Choroid plexus epithelial cell (primary cell): ENCODE measurements around the gene PLXND1.
A peak's percentile ranks its signal among the peaks of the same experiment; 100 is the strongest.
"Not testable (repeated sequence)": the region's sequence is repeated elsewhere in the genome, so short reads cannot be mapped to it uniquely, and the experiment has no call there.

Experiments used
- DNase-seq: peaks from one replicate; pipeline ENCODE4 v3.0.0-alpha.2; 2010; ENCODE audit warnings: low read depth
- H3K4me3 ChIP-seq: 2 replicates; pipeline ENCODE4 v1.5.1; 2011; ENCODE audit warnings: low read depth, mild to moderate bottlenecking, control low read depth, low read length, moderate library complexity
- CTCF ChIP-seq: conservative IDR thresholded peaks from 2 replicates; pipeline ENCODE4 v1.5.1; 2011; ENCODE audit warnings: low read depth, mild to moderate bottlenecking, control low read depth, inconsistent platforms, low read length, moderate library complexity

PLXND1 gene

DNA sequence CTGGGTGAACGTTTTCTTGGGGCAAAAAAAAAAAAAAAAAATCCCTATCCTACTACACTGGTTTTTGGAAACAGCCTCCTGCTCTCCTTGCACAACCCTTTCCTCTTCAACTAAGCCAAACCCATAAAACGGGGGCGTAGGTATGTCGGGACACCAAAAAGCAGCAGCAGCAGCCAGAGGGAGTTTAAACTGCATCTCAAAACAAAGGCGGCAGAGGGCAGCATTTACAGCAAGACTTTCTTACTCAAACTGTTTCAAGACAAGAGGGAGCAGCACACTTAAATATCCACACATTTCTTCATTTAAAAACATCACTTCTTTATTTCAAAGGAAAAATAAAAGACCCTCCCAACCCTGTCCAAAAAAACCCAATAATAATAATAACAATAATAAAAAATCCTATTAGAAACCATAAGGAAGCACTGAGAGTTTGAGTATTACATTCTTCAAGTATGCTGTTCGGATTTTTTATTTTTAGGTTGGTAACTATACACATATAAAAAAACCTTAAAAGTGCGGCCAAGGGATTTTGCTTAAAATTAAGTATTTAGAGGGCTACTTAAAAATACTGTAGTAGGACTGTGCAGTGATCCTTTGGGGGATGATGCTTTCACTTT lies 43.9 kb upstream of the PLXND1 start:
- peak; percentile 87 for DNase-seq
- peak; percentile 81 for TF ChIP-seq CTCF
- H3K4me3 ChIP-seq: no peak overlapping the region

- no peak for TF ChIP-seq CTCF
- no peak for DNase-seq
- no peak overlapping the region for H3K4me3 ChIP-seq
Observed at GRCh38 chr3:129648391-129648790, 41.9 kb upstream of the PLXND1 start.

- H3K4me3 ChIP-seq: no peak overlapping the region
- DNase-seq: no peak
- TF ChIP-seq CTCF: no peak
Observed at GRCh38 chr3:129645286-129645685, 38.8 kb upstream of the PLXND1 start.

DNA sequence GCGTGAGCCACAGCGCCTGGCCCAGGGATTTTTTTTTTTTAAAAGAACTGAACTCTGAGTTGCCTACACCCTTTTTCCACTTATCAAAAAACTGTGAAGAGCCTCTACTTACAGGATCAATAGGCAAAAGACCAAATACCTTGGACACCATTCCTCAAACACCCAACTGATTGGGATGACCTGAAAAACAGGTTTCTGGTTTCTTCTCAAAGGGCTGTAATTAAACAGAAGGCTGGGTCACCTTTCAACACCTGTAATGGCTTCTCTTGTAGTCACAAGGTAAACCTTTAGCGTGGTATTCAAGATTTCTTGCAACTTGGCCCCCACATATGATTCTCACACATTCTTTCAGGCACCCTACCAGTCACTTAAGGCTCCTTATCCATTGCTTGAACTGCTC lies 38.4 kb upstream of the PLXND1 start:
- no peak overlapping the region for H3K4me3 ChIP-seq
- DNase-seq: no peak
- TF ChIP-seq CTCF: no peak

DNA sequence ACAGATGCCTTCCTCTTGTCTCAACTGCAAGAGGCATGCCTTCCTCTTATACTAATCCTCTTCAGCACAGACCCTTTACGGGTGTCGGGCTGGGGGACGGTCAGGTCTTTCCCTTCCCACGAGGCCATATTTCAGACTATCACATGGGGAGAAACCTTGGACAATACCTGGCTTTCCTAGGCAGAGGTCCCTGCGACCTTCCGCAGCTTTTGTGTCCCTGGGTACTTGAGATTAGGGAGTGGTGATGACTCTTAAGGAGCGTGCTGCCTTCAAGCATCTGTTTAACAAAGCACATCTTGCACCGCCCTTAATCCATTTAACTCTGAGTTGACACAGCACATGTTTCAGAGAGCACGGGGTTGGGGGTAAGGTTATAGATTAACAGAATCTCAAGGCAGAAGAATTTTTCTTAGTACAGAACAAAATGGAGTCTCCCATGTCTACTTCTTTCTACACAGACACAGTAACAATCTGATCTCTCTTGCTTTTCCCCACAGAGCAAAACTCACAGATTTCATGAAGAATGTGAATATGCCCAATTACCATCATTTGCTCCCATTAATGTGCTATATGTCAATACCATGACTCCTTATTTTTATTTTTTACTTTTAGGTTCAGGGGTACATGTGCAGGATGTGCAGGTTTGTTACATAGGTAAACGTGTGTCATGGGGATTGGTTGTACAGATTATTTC lies 35.2 kb upstream of the PLXND1 start:
- DNase-seq, H3K4me3 ChIP-seq: not testable (repeated sequence)

GRCh38 chr3:129640985-129641384 lies 34.5 kb upstream of the PLXND1 start:
- not testable (repeated sequence) for H3K4me3 ChIP-seq, DNase-seq

- DNase-seq: no peak
- no peak for TF ChIP-seq CTCF
- H3K4me3 ChIP-seq: no peak overlapping the region
Observed at GRCh38 chr3:129638481-129638880, 32.0 kb upstream of the PLXND1 start.

GRCh38 chr3:129636082-129636481 lies 29.6 kb upstream of the PLXND1 start:
- no peak for TF ChIP-seq CTCF
- no peak overlapping the region for H3K4me3 ChIP-seq
- no peak for DNase-seq
